Spleen (tissue), 7 donors: ENCODE data around the gene NFKBIE.
A peak's percentile ranks its signal among the peaks of the same experiment; 100 is the strongest.

Experiments
- CTCF ChIP-seq, 11 experiments: fragments of 200-600 bp in 7 of 11; fragments of 450-650 bp in 4 of 11; sonication (generic) in 4 of 11; IDR thresholded peaks in 8 of 11; conservative IDR thresholded peaks in 3 of 11; 1 replicate in 7 of 11; 2 replicates in 4 of 11; pipeline versions ENCODE4 v1.4.0 to v1.8.0; 2016 to 2021; ENCODE audit warnings: antibody characterized with exemption in 11 of 11, inconsistent platforms in 4 of 11, mild to moderate bottlenecking in 1 of 11
- POLR2A ChIP-seq, 3 donors: fragments of 450-650 bp; IDR thresholded peaks; one replicate each; pipeline ENCODE4 v1.5.1; 2017; ENCODE audit warnings: antibody characterized with exemption in 3 of 3, mild to moderate bottlenecking in 1 of 3
- donor health status: DM: no; HTN: no; CAD: no; lungs with moderate emphysema.
- donor health status: DM: no; HTN: no; CAD: no.
- donor health status: DM: no; HTN: no; CAD: no.

- TF ChIP-seq POLR2A (IDR thresholded peaks at IDR 0.05) (no peak), CTCF (IDR thresholded peaks at IDR 0.05 in 8 of 11, conservative IDR thresholded peaks at IDR 0.05 in 3 of 11) (peak in 3 of 11 experiments; percentile 4 to 16 (median 10))
Observed at GRCh38 chr6:44264154-44265006, 971 bp downstream of the NFKBIE start.
